ENCODE data around the gene GINS2.

- TF ChIP-seq GATA2 (IDR thresholded peaks at IDR 0.05; ENCODE audit: low read depth, low read length) (no peak), GATA3 (IDR thresholded peaks at IDR 0.05; ENCODE audit: low read depth, low read length) (no peak)
Measured at GRCh38 chr16:85695196-85696128, 6.7 kb upstream of the GINS2 start.
